Esophagus squamous epithelium (tissue), 5 donors: Measurements from ENCODE around the gene HELB. TPM values are rescaled to one million over a fixed set of nuclear protein-coding genes. Genes with fewer than 3 reads are reported as not detected.
A peak's percentile ranks its signal among the peaks of the same experiment; 100 is the strongest.
"Not testable (repeated sequence)": the region's sequence is repeated elsewhere in the genome, so short reads cannot be mapped to it uniquely, and the experiment has no call there.

Experiments
- DNase-seq: peaks from one replicate; lab custom pipeline; 2025; lab: John Stamatoyannopoulos, UW
- H3K27ac ChIP-seq, 4 donors: fragments of 200-600 bp; sonication (generic); one replicate each; pipeline ENCODE4 v1.5.1; 2016 to 2019; ENCODE audit warnings: mild to moderate bottlenecking in 1 of 4
- H3K27me3 ChIP-seq, 4 donors: fragments of 200-600 bp; sonication (generic); 1 replicate in 3 of 4; 2 replicates in 1 of 4; pipeline versions ENCODE4 v1.5.1 to v1.6.0; 2017 to 2021; ENCODE audit warnings: antibody characterized with exemption in 1 of 4
- H3K36me3 ChIP-seq, 3 donors: fragments of 200-600 bp; sonication (generic); one replicate each; pipeline ENCODE4 v1.5.1; 2016 to 2019
- H3K4me1 ChIP-seq, 3 donors: fragments of 200-600 bp; sonication (generic); one replicate each; pipeline ENCODE4 v1.5.1; 2017 to 2019
- H3K4me3 ChIP-seq, 4 donors: fragments of 200-600 bp; sonication (generic); 1 replicate in 3 of 4; 2 replicates in 1 of 4; pipeline ENCODE4 v1.5.1; 2016 to 2019; ENCODE audit warnings: mild to moderate bottlenecking in 2 of 4, moderate library complexity in 1 of 4
- H3K9me3 ChIP-seq, 3 donors: fragments of 200-600 bp; sonication (generic); one replicate each; pipeline ENCODE4 v1.5.1; 2016 to 2019
- CTCF ChIP-seq, 6 experiments: fragments of 450-650 bp in 4 of 6; fragments of 200-600 bp in 2 of 6; sonication (generic) in 2 of 6; IDR thresholded peaks; one replicate each; pipeline ENCODE4 v1.5.1; 2016 to 2019; ENCODE audit warnings: antibody characterized with exemption in 6 of 6, mild to moderate bottlenecking in 4 of 6, moderate library complexity in 4 of 6
- POLR2A ChIP-seq, 4 donors: fragments of 450-650 bp; IDR thresholded peaks; one replicate each; pipeline ENCODE4 v1.6.1; 2017; ENCODE audit warnings: antibody characterized with exemption in 4 of 4, mild to moderate bottlenecking in 4 of 4, moderate library complexity in 3 of 4
- WGBS, 2 donors: methylation state at CpG; one replicate each; pipeline ENCODE4 v1.1.5; 2018; 5-methylcytosine and 5-hydroxymethylcytosine counted together
- intact Hi-C: fragments of 100-400 bp; cut with DNase I; formaldehyde crosslinking; loops from one replicate; pipeline ENCODE4 v1.15.0; 2022
- total RNA-seq, 4 donors: library from RNA; depleted of rRNA; stranded (reverse); fragments of >200 nt; gene quantifications; one replicate each; pipeline ENCODE4 v1.1.0, GENCODE V29; 2016
- donor health status: DM: yes; HTN: yes; CAD: no.

HELB gene
- total RNA-seq, 4 donors from 2014 or later, result 0.76 to 5.3 (median 1.8) TPM

DNA sequence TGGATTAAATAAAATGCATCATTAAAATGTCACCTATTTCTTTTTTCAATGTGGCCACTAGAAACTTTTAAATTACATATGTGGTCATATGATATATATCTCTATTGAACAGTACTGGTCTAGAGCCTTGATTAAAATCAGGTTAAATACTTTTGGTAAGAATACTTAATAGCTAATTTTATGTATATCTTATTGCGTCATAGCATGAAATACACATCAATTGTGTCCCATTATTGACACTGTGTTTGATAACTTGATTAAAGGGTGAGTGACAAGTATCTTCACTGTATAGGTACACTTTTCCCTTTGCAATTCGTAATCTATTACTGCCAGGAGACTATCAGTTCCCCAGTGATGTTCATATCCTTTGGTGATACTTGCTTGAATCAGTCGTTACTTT lies 4.4 kb upstream of the HELB start:
- no peak overlapping the region for H3K4me3 ChIP-seq
- H3K4me1 ChIP-seq, result peaks cover 0 to 13% (median 0%) of the 10 kb centered on the region in 3 donors
- intact Hi-C loops, result no loop called here
- peaks cover 0 to 5% (median 0%) of the 10 kb centered on the region in 4 donors for H3K27me3 ChIP-seq
- 86 to 88% methylated on average over 3 of the region's 3 CpGs for WGBS, 2 donors
- no peaks in the 10 kb centered on the region for H3K36me3 ChIP-seq
- TF ChIP-seq POLR2A (IDR thresholded peaks at IDR 0.05) (no peak), CTCF (IDR thresholded peaks at IDR 0.05) (no peak)
- no peak overlapping the region for H3K27ac ChIP-seq
- DNase-seq, result no peak
- no peaks in the 10 kb centered on the region for H3K9me3 ChIP-seq

DNA sequence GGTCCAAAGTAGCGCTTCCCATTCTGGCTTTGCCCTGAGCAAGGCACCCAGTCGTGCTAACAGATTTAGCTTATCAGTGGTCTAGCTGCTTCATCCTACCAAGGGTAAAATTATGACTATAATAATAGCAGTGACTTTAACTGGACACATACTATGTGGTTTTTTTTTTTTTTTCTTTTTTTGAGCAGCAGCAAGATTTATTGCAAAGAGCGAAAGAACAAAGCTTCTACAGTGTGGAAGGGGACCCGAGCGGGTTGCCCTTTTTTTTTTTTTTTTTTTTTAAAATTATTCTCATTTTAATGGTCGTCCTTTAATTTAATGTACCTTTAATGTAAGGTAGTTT lies 505 bp downstream of the HELB start:
- TF ChIP-seq POLR2A (IDR thresholded peaks at IDR 0.05), result no peak
- no peak for TF ChIP-seq CTCF (IDR thresholded peaks at IDR 0.05)
- Histone ChIP-seq H3K4me3 (peak overlapping the region; percentile 46 to 81 (median 77)), H3K4me1 (peaks cover 0 to 39% (median 8%) of the 10 kb centered on the region in 3 donors), H3K9me3 (no peaks in the 10 kb centered on the region), H3K27me3 (peaks cover 0 to 5% (median 0%) of the 10 kb centered on the region in 4 donors), H3K36me3 (peaks cover 0 to 18% (median 0%) of the 10 kb centered on the region in 3 donors), H3K27ac (peak overlapping the region; percentile 70 to 89 (median 88))
- intact Hi-C loops, result no loop called here
- 6 to 7% methylated on average over 6 of the region's 6 CpGs for WGBS, 2 donors
- no peak for DNase-seq

- H3K4me3 ChIP-seq, result peak overlapping the region; percentile 46 to 81 (median 77)
- H3K4me1 ChIP-seq, result peaks cover 0 to 39% (median 8%) of the 10 kb centered on the region in 3 donors
- DNase-seq, H3K27me3 ChIP-seq, H3K9me3 ChIP-seq, intact Hi-C loops: not testable (repeated sequence)
- peak overlapping the region in 1 of 4 donors; percentile 89 for H3K27ac ChIP-seq
- 43 to 54% methylated on average over 14 of the region's 14 CpGs for WGBS, 2 donors
- peaks cover 0 to 24% (median 0%) of the 10 kb centered on the region in 3 donors for H3K36me3 ChIP-seq
Measured at GRCh38 chr12:66303316-66303804, 1.1 kb downstream of the HELB start.

DNA sequence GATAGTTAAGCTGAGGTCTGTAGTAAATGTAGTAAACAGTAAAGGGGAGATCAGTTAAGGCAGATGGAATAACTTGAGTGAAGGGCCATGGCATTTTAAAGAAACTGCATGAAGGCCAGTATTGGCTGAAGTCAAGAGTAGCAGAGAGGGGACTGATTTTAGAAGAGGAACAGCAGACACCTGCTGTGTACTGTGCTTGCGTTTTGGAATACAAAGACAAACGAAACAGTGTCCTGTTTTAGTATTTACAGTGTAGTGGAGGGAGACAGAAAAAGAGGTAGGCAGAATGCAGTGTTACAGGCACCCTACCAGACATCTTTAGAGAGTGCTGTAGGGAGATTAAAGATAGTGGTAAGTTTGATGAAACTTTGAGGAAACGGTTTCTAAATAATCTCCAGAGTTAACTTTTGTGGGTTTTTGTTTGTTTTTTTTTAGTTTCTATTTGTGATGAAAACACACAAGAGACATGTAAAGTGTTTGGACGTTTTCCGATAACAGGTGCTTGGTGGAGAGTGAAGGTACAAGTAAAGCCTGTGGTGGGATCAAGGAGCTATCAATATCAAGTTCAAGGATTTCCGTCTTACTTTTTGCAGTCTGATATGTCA lies 2.1 kb downstream of the HELB start:
- Histone ChIP-seq H3K36me3 (peaks cover 0 to 31% (median 0%) of the 10 kb centered on the region in 3 donors), H3K9me3 (no peaks in the 10 kb centered on the region), H3K27ac (peak overlapping the region in 1 of 4 donors; percentile 4), H3K27me3 (peaks cover 0 to 5% (median 0%) of the 10 kb centered on the region in 4 donors), H3K4me1 (peaks cover 0 to 39% (median 8%) of the 10 kb centered on the region in 3 donors), H3K4me3 (peak overlapping the region in 1 of 4 donors; percentile 78)
- intact Hi-C loops, result no loop called here
- DNase-seq, result no peak
- WGBS, 2 donors, result 58 to 66% methylated on average over 6 of the region's 6 CpGs
- TF ChIP-seq CTCF (IDR thresholded peaks at IDR 0.05) (no peak), POLR2A (IDR thresholded peaks at IDR 0.05) (no peak)

DNA sequence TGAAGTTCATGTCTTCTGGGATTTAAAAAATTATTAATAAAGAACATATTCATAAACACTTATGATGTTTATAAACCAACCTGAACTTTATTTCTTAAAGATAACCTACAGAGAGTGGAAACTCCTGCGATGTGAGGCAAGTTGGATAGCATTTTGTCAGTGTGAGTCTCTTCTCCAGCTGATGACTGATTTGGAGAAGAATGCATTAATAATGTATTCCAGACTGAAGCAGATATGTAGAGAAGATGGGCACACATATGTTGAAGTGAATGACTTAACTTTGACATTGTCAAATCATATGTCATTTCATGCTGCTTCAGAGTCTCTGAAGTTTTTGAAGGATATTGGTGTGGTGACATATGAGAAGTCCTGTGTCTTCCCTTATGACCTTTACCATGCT lies 7.3 kb downstream of the HELB start:
- no peak for DNase-seq
- WGBS, 2 donors, result 87 to 90% methylated on average over 1 of the region's 1 CpG
- intact Hi-C loops, result no loop called here
- H3K36me3 ChIP-seq, result peaks cover 0 to 56% (median 0%) of the 10 kb centered on the region in 3 donors
- H3K9me3 ChIP-seq, result no peaks in the 10 kb centered on the region
- no peaks in the 10 kb centered on the region for H3K27me3 ChIP-seq
- H3K4me1 ChIP-seq, result peaks cover 0 to 9% (median 0%) of the 10 kb centered on the region in 3 donors
- H3K27ac ChIP-seq, result no peak overlapping the region
- no peak for TF ChIP-seq POLR2A (IDR thresholded peaks at IDR 0.05)
- TF ChIP-seq CTCF (IDR thresholded peaks at IDR 0.05), result no peak
- H3K4me3 ChIP-seq, result no peak overlapping the region
